Caco-2 (cell line): ENCODE measurements around the gene DHRS7. TPM values are rescaled to one million over a fixed set of nuclear protein-coding genes. Genes with fewer than 3 reads are reported as not detected.

Source experiments
- BruUV-seq: library from RNA; stranded (reverse); fragments of 400-500 nt; replicated peaks from 2 replicates; lab custom pipeline; 2021; lab: Mats Ljungman, UMichigan
- CTCF ChIA-PET: fragments of 300-600 bp; sonication (Branson Sonifier 250); formaldehyde crosslinking; loops from one replicate; lab custom pipeline; 2022; ENCODE audit warnings: antibody characterized with exemption; lab: Charles Lee
- POLR2A ChIA-PET: fragments of 300-600 bp; sonication (Branson Sonifier 250); formaldehyde crosslinking; loops from one replicate; lab custom pipeline; 2022; ENCODE audit warnings: antibody characterized with exemption; lab: Charles Lee
- DNase-seq, 2 experiments: peaks; one replicate each; pipeline versions ENCODE4 v3.0.0 to v3.0.0-alpha.2; 2020 to 2022
- H3K27me3 ChIP-seq: replicated peaks from 2 replicates; pipeline ENCODE4 v1.6.0; 2011; ENCODE audit warnings: low read length; ENCODE audit not compliant: control insufficient read depth, insufficient read depth
- H3K36me3 ChIP-seq: 2 replicates; pipeline ENCODE4 v1.5.1; 2011; ENCODE audit warnings: low read length; ENCODE audit not compliant: control insufficient read depth, insufficient read depth
- H3K4me1 ChIP-seq: fragments of 250-450 bp; sonication (Bioruptor Pico); 2 replicates; pipeline ENCODE4 v1.5.1; 2020; ENCODE audit warnings: mild to moderate bottlenecking
- H3K4me3 ChIP-seq: 2 replicates; pipeline ENCODE4 v1.5.1; 2011; ENCODE audit warnings: low read depth, mild to moderate bottlenecking, control low read depth, low read length
- H3K9me3 ChIP-seq: fragments of 250-450 bp; sonication (Bioruptor Pico); 2 replicates; pipeline ENCODE4 v1.5.1; 2020; ENCODE audit warnings: mild to moderate bottlenecking, moderate library complexity
- H3K27ac Mint-ChIP-seq: one replicate; pipeline ENCODE4 v1.8.0; 2022; ENCODE audit warnings: mixed read lengths; ENCODE audit not compliant: unreplicated experiment
- H3K27me3 Mint-ChIP-seq: one replicate; pipeline ENCODE4 v1.8.0; 2022; ENCODE audit warnings: mixed read lengths; ENCODE audit not compliant: insufficient read depth, unreplicated experiment
- H3K36me3 Mint-ChIP-seq: one replicate; pipeline ENCODE4 v1.8.0; 2022; ENCODE audit warnings: mild to moderate bottlenecking, mixed read lengths; ENCODE audit not compliant: insufficient read depth, unreplicated experiment
- H3K4me1 Mint-ChIP-seq: one replicate; pipeline ENCODE4 v1.8.0; 2022; ENCODE audit warnings: low read depth, mixed read lengths; ENCODE audit not compliant: unreplicated experiment
- H3K4me3 Mint-ChIP-seq: one replicate; pipeline ENCODE4 v1.8.0; 2022; ENCODE audit warnings: mild to moderate bottlenecking, moderate library complexity, mixed read lengths; ENCODE audit not compliant: unreplicated experiment
- H3K9me3 Mint-ChIP-seq: one replicate; pipeline ENCODE4 v1.8.0; 2022; ENCODE audit warnings: mixed read lengths; ENCODE audit not compliant: unreplicated experiment
- intact Hi-C: fragments of 100-400 bp; cut with micrococcal nuclease; formaldehyde crosslinking; loops from one replicate; pipeline ENCODE4 v1.10.0; 2022; ENCODE audit not compliant: unreplicated experiment
- total RNA-seq: library from RNA; stranded (reverse); gene quantifications from 2 replicates; pipeline ENCODE4 v1.2.3, GENCODE V29; 2022
- TF ChIP-seq, protein P1 (sequence below), 2 experiments: fragments of 200-600 bp in 1 of 2; IDR thresholded peaks; 1 replicate in 1 of 2; 2 replicates in 1 of 2; pipeline versions ENCODE4 v1.5.1 to v1.8.0; 2011 to 2022; ENCODE audit warnings: antibody characterized with exemption in 1 of 2, control low read depth in 1 of 2, inconsistent platforms in 1 of 2, low read depth in 1 of 2, low read length in 1 of 2, mild to moderate bottlenecking in 1 of 2, moderate library complexity in 1 of 2; ENCODE audit not compliant: insufficient read depth in 1 of 2, severe bottlenecking in 1 of 2, unreplicated experiment in 1 of 2

DHRS7 gene
- total RNA-seq, 1 experiment from 2014 or later, result 61.6 TPM

DNA sequence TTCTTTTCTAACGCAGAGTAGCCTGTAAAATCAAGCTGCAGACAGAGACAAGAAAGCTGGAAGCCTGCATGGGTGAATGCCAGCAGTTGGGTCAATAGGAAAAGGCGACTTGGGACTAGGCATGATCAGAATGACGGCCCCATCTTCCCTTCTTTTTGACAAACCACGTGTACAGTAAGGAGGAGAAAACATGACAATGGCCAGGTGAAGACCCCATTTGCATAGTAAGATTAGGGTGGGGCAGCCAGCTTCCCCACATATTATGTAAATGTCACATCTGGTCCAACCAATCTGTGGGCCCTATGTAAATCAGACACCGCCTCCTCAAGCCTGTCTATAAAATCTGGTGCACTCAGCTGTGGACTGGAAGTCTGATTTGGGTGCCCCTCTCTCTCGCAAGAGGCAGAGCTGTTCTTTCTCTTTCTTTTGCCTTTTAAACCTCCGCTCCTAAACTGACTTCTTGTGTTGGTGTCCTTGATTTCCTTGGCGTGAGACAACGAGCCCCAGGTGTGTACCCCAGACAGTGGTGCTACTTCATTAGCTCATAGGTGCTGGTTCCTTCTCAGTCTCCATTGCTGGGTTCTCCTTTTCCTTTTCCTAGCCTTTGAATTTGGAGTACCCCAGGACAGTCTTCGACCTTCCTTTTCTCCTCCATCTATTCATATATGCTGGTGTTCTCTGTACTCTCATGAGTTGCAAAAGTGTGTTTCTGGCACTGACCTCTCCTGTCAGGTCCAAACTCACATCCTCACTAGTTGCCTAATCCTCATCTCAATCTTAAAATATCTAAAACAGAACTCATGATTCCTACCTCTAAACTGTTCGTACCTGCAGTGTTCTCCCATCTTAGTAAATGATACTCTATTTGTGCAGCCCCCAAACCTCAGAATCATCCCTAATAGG, 9.4 kb upstream of the DHRS7 start:
- no peak overlapping the region for H3K4me3 Mint-ChIP-seq
- Histone ChIP-seq H3K4me3 (no peak overlapping the region), H3K9me3 (0 out of 2 replicates have a peak, but pooled peaks cover 14% of the 10 kb centered on the region), H3K36me3 (no peaks in the 10 kb centered on the region), H3K27me3 (no peaks in the 10 kb centered on the region), H3K4me1 (no peaks in the 10 kb centered on the region)
- TF ChIP-seq, protein P1, sequence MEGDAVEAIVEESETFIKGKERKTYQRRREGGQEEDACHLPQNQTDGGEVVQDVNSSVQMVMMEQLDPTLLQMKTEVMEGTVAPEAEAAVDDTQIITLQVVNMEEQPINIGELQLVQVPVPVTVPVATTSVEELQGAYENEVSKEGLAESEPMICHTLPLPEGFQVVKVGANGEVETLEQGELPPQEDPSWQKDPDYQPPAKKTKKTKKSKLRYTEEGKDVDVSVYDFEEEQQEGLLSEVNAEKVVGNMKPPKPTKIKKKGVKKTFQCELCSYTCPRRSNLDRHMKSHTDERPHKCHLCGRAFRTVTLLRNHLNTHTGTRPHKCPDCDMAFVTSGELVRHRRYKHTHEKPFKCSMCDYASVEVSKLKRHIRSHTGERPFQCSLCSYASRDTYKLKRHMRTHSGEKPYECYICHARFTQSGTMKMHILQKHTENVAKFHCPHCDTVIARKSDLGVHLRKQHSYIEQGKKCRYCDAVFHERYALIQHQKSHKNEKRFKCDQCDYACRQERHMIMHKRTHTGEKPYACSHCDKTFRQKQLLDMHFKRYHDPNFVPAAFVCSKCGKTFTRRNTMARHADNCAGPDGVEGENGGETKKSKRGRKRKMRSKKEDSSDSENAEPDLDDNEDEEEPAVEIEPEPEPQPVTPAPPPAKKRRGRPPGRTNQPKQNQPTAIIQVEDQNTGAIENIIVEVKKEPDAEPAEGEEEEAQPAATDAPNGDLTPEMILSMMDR (IDR thresholded peaks at IDR 0.05; ENCODE audit: insufficient read depth in 1 of 2, low read depth in 1 of 2, low read length in 1 of 2, severe bottlenecking in 1 of 2, unreplicated experiment in 1 of 2), result no peak
- DNase-seq, result no peak
- H3K4me1 Mint-ChIP-seq, result no peaks in the 10 kb centered on the region
- no peaks in the 10 kb centered on the region for H3K36me3 Mint-ChIP-seq
- BruUV-seq, result no TSS peak
- no peak overlapping the region for H3K27ac Mint-ChIP-seq
- H3K27me3 Mint-ChIP-seq, result no peaks in the 10 kb centered on the region
- no peaks in the 10 kb centered on the region for H3K9me3 Mint-ChIP-seq
- ChIA-PET POLR2A (no interaction called here), CTCF (no interaction called here)
- intact Hi-C loops, result no loop called here

DNA sequence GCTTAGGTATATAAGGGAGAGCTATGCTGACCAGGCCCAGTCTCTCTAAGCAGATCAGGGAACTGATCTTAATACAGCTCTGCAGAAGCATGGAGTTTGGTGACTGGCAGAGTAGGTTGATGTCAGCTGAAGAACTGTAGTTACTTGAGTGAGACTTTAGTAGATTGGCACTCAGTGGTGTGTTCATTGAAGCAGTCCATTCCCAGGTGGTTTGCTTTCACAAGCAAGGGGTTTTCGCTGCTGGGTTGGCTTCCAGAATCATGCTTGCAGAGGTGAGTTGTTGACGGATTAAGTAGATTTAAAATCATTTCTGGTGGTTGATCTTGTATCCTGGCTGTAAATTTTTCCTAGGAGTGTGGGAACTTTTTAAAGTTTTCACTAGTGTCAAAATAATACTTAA, 6.5 kb upstream of the DHRS7 start:
- POLR2A ChIA-PET, result no interaction called here
- intact Hi-C loops, result no loop called here
- no peaks in the 10 kb centered on the region for H3K9me3 ChIP-seq
- no peak overlapping the region for H3K4me3 Mint-ChIP-seq
- H3K4me3 ChIP-seq, result no peak overlapping the region
- no peaks in the 10 kb centered on the region for H3K27me3 ChIP-seq
- no peaks in the 10 kb centered on the region for H3K36me3 ChIP-seq
- DNase-seq, result no peak
- CTCF ChIA-PET, result no interaction called here
- H3K27ac Mint-ChIP-seq, result no peak overlapping the region
- H3K27me3 Mint-ChIP-seq, result no peaks in the 10 kb centered on the region
- H3K36me3 Mint-ChIP-seq, result no peaks in the 10 kb centered on the region
- H3K4me1 ChIP-seq, result no peaks in the 10 kb centered on the region
- H3K9me3 Mint-ChIP-seq, result no peaks in the 10 kb centered on the region
- H3K4me1 Mint-ChIP-seq, result no peaks in the 10 kb centered on the region
- TF ChIP-seq, protein P1 (IDR thresholded peaks at IDR 0.05; ENCODE audit: insufficient read depth in 1 of 2, low read depth in 1 of 2, low read length in 1 of 2, severe bottlenecking in 1 of 2, unreplicated experiment in 1 of 2), result no peak
- no TSS peak for BruUV-seq

DNA sequence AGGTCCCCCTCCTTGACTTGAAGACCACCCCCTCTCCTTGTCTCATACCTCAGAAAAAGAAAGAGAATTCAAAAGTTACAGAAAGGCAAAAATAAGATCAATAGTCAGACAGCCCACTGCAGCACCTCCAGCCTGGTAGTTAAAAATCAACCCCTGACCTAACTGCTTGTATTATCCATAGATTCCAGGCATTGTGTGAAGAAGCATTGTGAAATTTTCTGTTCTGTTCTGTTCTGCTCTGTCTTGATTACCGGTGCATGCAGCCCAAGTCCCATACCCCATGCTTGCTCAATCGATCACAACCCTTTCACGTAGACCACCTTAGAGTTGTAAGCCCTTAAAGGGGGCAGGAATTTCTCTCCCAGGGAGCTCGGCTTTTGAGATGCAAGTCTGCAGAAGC, 5.8 kb upstream of the DHRS7 start:
- no peaks in the 10 kb centered on the region for H3K9me3 ChIP-seq
- BruUV-seq, result no TSS peak
- Mint-ChIP-seq H3K27ac (no peak overlapping the region), H3K4me1 (no peaks in the 10 kb centered on the region), H3K9me3 (no peaks in the 10 kb centered on the region), H3K4me3 (no peak overlapping the region), H3K36me3 (no peaks in the 10 kb centered on the region), H3K27me3 (no peaks in the 10 kb centered on the region)
- H3K4me1 ChIP-seq, result no peaks in the 10 kb centered on the region
- CTCF ChIA-PET, result no interaction called here
- H3K36me3 ChIP-seq, result no peaks in the 10 kb centered on the region
- intact Hi-C loops, result no loop called here
- POLR2A ChIA-PET, result no interaction called here
- no peaks in the 10 kb centered on the region for H3K27me3 ChIP-seq
- TF ChIP-seq, protein P1 (IDR thresholded peaks at IDR 0.05; ENCODE audit: insufficient read depth in 1 of 2, low read depth in 1 of 2, low read length in 1 of 2, severe bottlenecking in 1 of 2, unreplicated experiment in 1 of 2), result no peak
- DNase-seq, result no peak
- no peak overlapping the region for H3K4me3 ChIP-seq
